Measurements from ENCODE around the gene PROM1.

DNA sequence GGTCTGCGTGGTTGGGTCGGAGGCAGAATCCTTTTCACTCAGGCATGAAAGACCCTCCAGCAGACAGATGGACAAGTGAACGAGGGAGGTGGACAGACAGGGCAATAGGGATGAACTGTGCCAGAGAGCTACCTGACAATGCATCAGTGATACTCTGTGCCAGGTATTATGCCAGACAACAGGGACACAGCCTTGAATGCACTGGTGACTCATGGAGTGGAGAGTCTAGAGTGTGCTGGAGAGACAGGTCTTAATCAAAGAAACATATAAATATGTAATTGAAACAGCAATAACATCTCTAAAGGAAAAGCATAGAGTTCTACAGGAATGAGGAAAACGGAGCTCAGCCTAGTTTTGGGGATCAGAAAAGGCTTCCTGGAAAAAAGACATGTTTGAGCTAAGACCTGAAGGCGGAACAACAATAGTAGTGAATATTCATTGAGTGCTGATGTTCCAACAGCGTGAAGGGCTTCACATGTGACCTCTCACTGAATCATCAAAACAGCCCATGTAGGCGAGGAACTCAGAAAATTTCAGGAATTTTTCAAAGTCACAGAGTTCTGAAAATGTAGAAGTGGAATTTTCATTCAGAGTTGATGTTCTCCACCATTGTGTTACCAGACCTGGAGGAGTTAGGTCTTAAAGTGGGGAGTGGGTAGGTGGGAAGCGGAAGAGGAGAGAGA, 100.8 kb downstream of the PROM1 start:
- TF ChIP-seq XRCC5 (IDR thresholded peaks at IDR 0.05; ENCODE audit: low read depth, low read length) (no peak), SMC3 (conservative IDR thresholded peaks at IDR 0.05; ENCODE audit: insufficient read depth, low read depth, low read length) (no peak), STAG1 (CRISPR knock-in tag; IDR thresholded peaks at IDR 0.05; ENCODE audit: borderline replicate concordance) (no peak), NFATC3 (IDR thresholded peaks at IDR 0.05) (no peak), E2F5 (CRISPR knock-in tag; IDR thresholded peaks at IDR 0.05) (no peak), ZKSCAN3 (CRISPR knock-in tag; IDR thresholded peaks at IDR 0.05) (no peak), POLR2A (conservative IDR thresholded peaks at IDR 0.05) (no peak), ESRRA (IDR thresholded peaks at IDR 0.05; ENCODE audit: borderline replicate concordance, low read depth) (no peak), KDM2B (CRISPR knock-in tag; IDR thresholded peaks at IDR 0.05) (no peak), SRSF9 (IDR thresholded peaks at IDR 0.05; ENCODE audit: borderline replicate concordance, low read depth, low read length) (no peak)
- TF ChIP-seq, protein P1, sequence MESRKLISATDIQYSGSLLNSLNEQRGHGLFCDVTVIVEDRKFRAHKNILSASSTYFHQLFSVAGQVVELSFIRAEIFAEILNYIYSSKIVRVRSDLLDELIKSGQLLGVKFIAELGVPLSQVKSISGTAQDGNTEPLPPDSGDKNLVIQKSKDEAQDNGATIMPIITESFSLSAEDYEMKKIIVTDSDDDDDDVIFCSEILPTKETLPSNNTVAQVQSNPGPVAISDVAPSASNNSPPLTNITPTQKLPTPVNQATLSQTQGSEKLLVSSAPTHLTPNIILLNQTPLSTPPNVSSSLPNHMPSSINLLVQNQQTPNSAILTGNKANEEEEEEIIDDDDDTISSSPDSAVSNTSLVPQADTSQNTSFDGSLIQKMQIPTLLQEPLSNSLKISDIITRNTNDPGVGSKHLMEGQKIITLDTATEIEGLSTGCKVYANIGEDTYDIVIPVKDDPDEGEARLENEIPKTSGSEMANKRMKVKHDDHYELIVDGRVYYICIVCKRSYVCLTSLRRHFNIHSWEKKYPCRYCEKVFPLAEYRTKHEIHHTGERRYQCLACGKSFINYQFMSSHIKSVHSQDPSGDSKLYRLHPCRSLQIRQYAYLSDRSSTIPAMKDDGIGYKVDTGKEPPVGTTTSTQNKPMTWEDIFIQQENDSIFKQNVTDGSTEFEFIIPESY (CRISPR knock-in tag; IDR thresholded peaks at IDR 0.05): no peak

All from K562 (cell line).